Sigmoid colon (tissue), 7 donors: Measurements from ENCODE around the gene TPSB2. TPM values are rescaled to one million over a fixed set of nuclear protein-coding genes. Genes with fewer than 3 reads are reported as not detected.

Experiments used
- DNase-seq: peaks from one replicate; pipeline ENCODE4 v3.0.0-alpha.2; 2019
- H3K27ac ChIP-seq, 4 donors: fragments of 200-600 bp; sonication (generic); one replicate each; pipeline ENCODE4 v1.5.1; 2016 to 2019; ENCODE audit warnings: mild to moderate bottlenecking in 1 of 4
- H3K27me3 ChIP-seq, 3 donors: fragments of 200-600 bp; sonication (generic); one replicate each; pipeline ENCODE4 v1.5.1; 2019; ENCODE audit warnings: mild to moderate bottlenecking in 1 of 3
- H3K36me3 ChIP-seq, 4 donors: fragments of 200-600 bp; sonication (generic); one replicate each; pipeline ENCODE4 v1.5.1; 2016 to 2019
- H3K4me1 ChIP-seq, 4 donors: fragments of 200-600 bp; sonication (generic); one replicate each; pipeline ENCODE4 v1.5.1; 2017 to 2019
- H3K4me3 ChIP-seq, 4 donors: fragments of 200-600 bp; sonication (generic); one replicate each; pipeline ENCODE4 v1.5.1; 2017 to 2019; ENCODE audit warnings: mild to moderate bottlenecking in 2 of 4, moderate library complexity in 1 of 4
- H3K9me3 ChIP-seq, 4 donors: fragments of 200-600 bp in 3 of 4; sonication (generic) in 3 of 4; one replicate each; pipeline versions ENCODE4 v1.5.1 to v1.6.1; 2013 to 2019
- EP300 ChIP-seq, 4 donors: sonication (generic); formaldehyde crosslinking; IDR thresholded peaks; one replicate each; pipeline ENCODE4 v1.6.1; 2017; ENCODE audit warnings: antibody characterized with exemption in 4 of 4
- POLR2A ChIP-seq, 2 donors: fragments of 450-650 bp; IDR thresholded peaks; one replicate each; pipeline ENCODE4 v1.6.1; 2016; ENCODE audit warnings: antibody characterized with exemption in 2 of 2, mild to moderate bottlenecking in 2 of 2, moderate library complexity in 2 of 2
- POLR2AphosphoS5 ChIP-seq, 4 donors: sonication (generic); formaldehyde crosslinking; IDR thresholded peaks; one replicate each; pipeline ENCODE4 v1.6.1; 2017; ENCODE audit warnings: antibody characterized with exemption in 4 of 4
- WGBS, 2 donors: extraction: QIAGEN DNeasy Blood & Tissue Kit; methylation state at CpG; one replicate each; pipeline ENCODE4 v1.1.7; 2013; 5-methylcytosine and 5-hydroxymethylcytosine counted together
- intact Hi-C: fragments of 100-400 bp; cut with DNase I; formaldehyde crosslinking; loops from one replicate; pipeline ENCODE4 v1.15.1; 2023
- polyA plus RNA-seq, 3 donors: library from polyadenylated mRNA; stranded (reverse); fragments of 200-250 nt; gene quantifications; one replicate each; pipeline ENCODE4 v1.2.3, GENCODE V29; 2013
- total RNA-seq, 4 donors: library from RNA; depleted of rRNA; stranded (reverse); fragments of >200 nt; gene quantifications; one replicate each; pipeline ENCODE4 v1.1.0, GENCODE V29; 2016
- TF ChIP-seq, protein P1 (sequence below), 4 experiments: fragments of 450-650 bp in 3 of 4; fragments of 200-600 bp in 1 of 4; IDR thresholded peaks; one replicate each; pipeline ENCODE4 v1.5.1; 2016 to 2019; ENCODE audit warnings: antibody characterized with exemption in 4 of 4, mild to moderate bottlenecking in 3 of 4, moderate library complexity in 2 of 4
- donor health status: healthy with polysubstance abuse.
- donor health status: Bipolar disorder and iron deficiency.
- donor health status: healthy.

The TPSB2 gene
- total and polyA plus RNA-seq, 7 donors = 7.9 to 182 (median 13.3) TPM

DNA sequence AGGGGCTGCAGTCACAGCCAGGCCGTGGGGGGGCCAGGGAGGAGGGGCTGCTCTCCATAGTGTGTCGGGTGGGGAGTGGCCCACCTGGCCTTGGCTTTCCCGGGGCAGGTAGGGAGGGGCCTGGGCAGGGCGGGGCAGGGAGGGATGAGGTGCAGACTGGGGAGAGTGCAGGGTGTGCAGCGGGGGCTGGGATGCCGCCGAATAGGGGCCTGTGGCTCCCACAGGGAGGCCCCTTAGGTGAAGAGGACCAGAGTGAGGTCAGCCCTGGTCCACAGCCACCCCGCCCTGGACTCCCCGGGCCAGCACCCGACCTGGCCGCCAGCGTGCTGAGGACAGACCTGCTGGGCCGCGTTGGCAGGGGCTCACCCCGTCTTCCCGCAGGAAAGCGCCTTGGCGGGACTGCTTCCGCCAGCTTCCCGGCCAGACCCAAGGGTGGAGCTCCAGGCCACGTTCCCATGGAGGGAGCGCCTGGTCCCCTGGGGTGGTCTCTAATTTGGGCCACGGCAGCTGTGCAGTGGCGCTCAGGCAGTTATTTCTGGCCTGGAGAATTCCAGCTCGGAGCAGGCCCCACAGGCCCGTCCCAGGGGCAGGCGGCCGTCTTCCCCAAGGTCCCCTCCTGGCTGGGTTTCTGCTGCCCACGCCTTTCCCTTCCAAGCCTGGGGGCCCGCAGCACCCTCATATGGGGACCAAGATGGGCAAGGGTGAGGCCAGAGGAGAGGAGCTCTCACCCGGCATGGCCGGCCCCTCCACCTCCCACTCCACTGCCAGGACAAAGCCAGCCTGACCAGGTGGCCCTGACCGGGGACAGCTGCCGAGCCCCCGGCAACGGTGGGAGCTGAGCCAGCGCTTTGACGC is 49.2 kb downstream of the TPSB2 start:
- Histone ChIP-seq H3K4me3 (no peak overlapping the region), H3K36me3 (peaks cover 0 to 3% (median 0%) of the 10 kb centered on the region in 4 donors), H3K4me1 (peaks cover 0 to 96% (median 95%) of the 10 kb centered on the region in 4 donors), H3K9me3 (no peaks in the 10 kb centered on the region), H3K27ac (peak overlapping the region; percentile 89 to 98 (median 96)), H3K27me3 (no peaks in the 10 kb centered on the region)
- peak in 1 of 4 donors; percentile 32 for TF ChIP-seq POLR2AphosphoS5 (IDR thresholded peaks at IDR 0.05)
- TF ChIP-seq EP300 (IDR thresholded peaks at IDR 0.05) = no peak
- TF ChIP-seq POLR2A (IDR thresholded peaks at IDR 0.05) = no peak
- TF ChIP-seq, protein P1, sequence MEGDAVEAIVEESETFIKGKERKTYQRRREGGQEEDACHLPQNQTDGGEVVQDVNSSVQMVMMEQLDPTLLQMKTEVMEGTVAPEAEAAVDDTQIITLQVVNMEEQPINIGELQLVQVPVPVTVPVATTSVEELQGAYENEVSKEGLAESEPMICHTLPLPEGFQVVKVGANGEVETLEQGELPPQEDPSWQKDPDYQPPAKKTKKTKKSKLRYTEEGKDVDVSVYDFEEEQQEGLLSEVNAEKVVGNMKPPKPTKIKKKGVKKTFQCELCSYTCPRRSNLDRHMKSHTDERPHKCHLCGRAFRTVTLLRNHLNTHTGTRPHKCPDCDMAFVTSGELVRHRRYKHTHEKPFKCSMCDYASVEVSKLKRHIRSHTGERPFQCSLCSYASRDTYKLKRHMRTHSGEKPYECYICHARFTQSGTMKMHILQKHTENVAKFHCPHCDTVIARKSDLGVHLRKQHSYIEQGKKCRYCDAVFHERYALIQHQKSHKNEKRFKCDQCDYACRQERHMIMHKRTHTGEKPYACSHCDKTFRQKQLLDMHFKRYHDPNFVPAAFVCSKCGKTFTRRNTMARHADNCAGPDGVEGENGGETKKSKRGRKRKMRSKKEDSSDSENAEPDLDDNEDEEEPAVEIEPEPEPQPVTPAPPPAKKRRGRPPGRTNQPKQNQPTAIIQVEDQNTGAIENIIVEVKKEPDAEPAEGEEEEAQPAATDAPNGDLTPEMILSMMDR (IDR thresholded peaks at IDR 0.05) = no peak
- intact Hi-C loops = no loop called here
- 27 to 56% methylated on average over 38 of the region's 38 CpGs for WGBS, 2 donors
- no peak for DNase-seq

Other genes with a start within 250 kb of the TPSB2 start
- 1 to 10 TPM in 3 of 4 donors, under 1 TPM in 1; 0.49 to 3.4 (median 3.0) TPM for gene SOX8, start 248.4 kb downstream of the TPSB2 start, total RNA-seq
- 1 to 10 TPM in 1 of 3 donors, under 1 TPM in 1, not detected in 1; under 0.01 to 2.5 TPM for gene SOX8, start 248.4 kb downstream of the TPSB2 start, polyA plus RNA-seq
- not detected for gene SSTR5, start 157.4 kb downstream of the TPSB2 start, total RNA-seq
- gene SSTR5, start 157.4 kb downstream of the TPSB2 start, polyA plus RNA-seq = under 1 TPM in 1 of 3 donors, not detected in 2; 0.04 TPM
- not detected for gene C1QTNF8, start 133.9 kb downstream of the TPSB2 start, total RNA-seq
- not detected for gene C1QTNF8, start 133.9 kb downstream of the TPSB2 start, polyA plus RNA-seq
- gene CACNA1H, start 77.1 kb downstream of the TPSB2 start, total RNA-seq = 100 to 1,000 TPM in 2 of 4 donors, 10 to 100 TPM in 2; 37.0 to 181 (median 127) TPM
- 10 to 100 TPM in 1 of 3 donors, 1 to 10 TPM in 1, under 1 TPM in 1; 0.46 to 10.1 (median 1.8) TPM for gene CACNA1H, start 77.1 kb downstream of the TPSB2 start, polyA plus RNA-seq
- 1 to 10 TPM in 1 of 4 donors, not detected in 3; 1.4 TPM for gene TPSG1, start 4.9 kb downstream of the TPSB2 start, total RNA-seq
- 10 to 100 TPM; 21.5 to 73.9 (median 59.9) TPM for gene TPSG1, start 4.9 kb downstream of the TPSB2 start, polyA plus RNA-seq
- gene TPSAB1, start 10.5 kb upstream of the TPSB2 start, total RNA-seq = 100 to 1,000 TPM in 1 of 4 donors, 10 to 100 TPM in 3; 10.2 to 118 (median 17.3) TPM
- gene TPSAB1, start 10.5 kb upstream of the TPSB2 start, polyA plus RNA-seq = 10 to 100 TPM in 1 of 3 donors, 1 to 10 TPM in 2; 5.1 to 25.2 (median 8.9) TPM
- gene TPSD1, start 25.9 kb upstream of the TPSB2 start, total RNA-seq = 1 to 10 TPM in 1 of 4 donors, not detected in 3; 5.3 TPM
- gene TPSD1, start 25.9 kb upstream of the TPSB2 start, polyA plus RNA-seq = 1 to 10 TPM in 1 of 3 donors, under 1 TPM in 1, not detected in 1; 0.71 to 1.2 TPM
- 10 to 100 TPM; 44.0 to 95.3 (median 61.5) TPM for gene UBE2I, start 79.5 kb upstream of the TPSB2 start, total RNA-seq
- 10 to 100 TPM; 38.4 to 85.1 (median 45.3) TPM for gene UBE2I, start 79.5 kb upstream of the TPSB2 start, polyA plus RNA-seq
- 1 to 10 TPM in 3 of 4 donors, not detected in 1; 1.1 to 1.8 (median 1.6) TPM for gene BAIAP3, start 103.5 kb upstream of the TPSB2 start, total RNA-seq
- gene BAIAP3, start 103.5 kb upstream of the TPSB2 start, polyA plus RNA-seq = 1 to 10 TPM in 2 of 3 donors, under 1 TPM in 1; 0.60 to 5.5 (median 1.8) TPM
- 100 to 1,000 TPM in 2 of 4 donors, 10 to 100 TPM in 2; 83.4 to 107 (median 98.3) TPM for gene TSR3, start 121.7 kb upstream of the TPSB2 start, total RNA-seq
- 10 to 100 TPM; 59.0 to 69.1 (median 66.9) TPM for gene TSR3, start 121.7 kb upstream of the TPSB2 start, polyA plus RNA-seq
- 10 to 100 TPM; 42.1 to 60.1 (median 43.7) TPM for gene GNPTG, start 121.7 kb upstream of the TPSB2 start, total RNA-seq
- gene GNPTG, start 121.7 kb upstream of the TPSB2 start, polyA plus RNA-seq = 10 to 100 TPM; 28.0 to 46.0 (median 30.6) TPM
- gene UNKL, start 184.5 kb upstream of the TPSB2 start, total RNA-seq = 10 to 100 TPM; 19.6 to 29.1 (median 20.7) TPM
- 10 to 100 TPM in 2 of 3 donors, 1 to 10 TPM in 1; 2.1 to 13.0 (median 10.8) TPM for gene UNKL, start 184.5 kb upstream of the TPSB2 start, polyA plus RNA-seq
- gene UQCC4, start 190.6 kb upstream of the TPSB2 start, total RNA-seq = 10 to 100 TPM in 3 of 4 donors, 1 to 10 TPM in 1; 8.3 to 17.4 (median 15.6) TPM
- 10 to 100 TPM; 25.8 to 32.6 (median 27.0) TPM for gene UQCC4, start 190.6 kb upstream of the TPSB2 start, polyA plus RNA-seq
- gene PERCC1, start 200.9 kb upstream of the TPSB2 start, total RNA-seq = not detected
- gene PERCC1, start 200.9 kb upstream of the TPSB2 start, polyA plus RNA-seq = under 1 TPM in 1 of 3 donors, not detected in 2; 0.07 TPM
- under 1 TPM in 1 of 4 donors, not detected in 3; 0.55 TPM for gene CCDC154, start 214.4 kb upstream of the TPSB2 start, total RNA-seq
- 1 to 10 TPM in 1 of 3 donors, not detected in 2; 1.4 TPM for gene CCDC154, start 214.4 kb upstream of the TPSB2 start, polyA plus RNA-seq
- gene CLCN7, start 244.8 kb upstream of the TPSB2 start, total RNA-seq = 10 to 100 TPM; 31.0 to 78.7 (median 42.2) TPM
- gene CLCN7, start 244.8 kb upstream of the TPSB2 start, polyA plus RNA-seq = 10 to 100 TPM in 1 of 3 donors, 1 to 10 TPM in 2; 4.2 to 55.4 (median 5.5) TPM